ENCODE measurements around the gene CD300LG.

DNA sequence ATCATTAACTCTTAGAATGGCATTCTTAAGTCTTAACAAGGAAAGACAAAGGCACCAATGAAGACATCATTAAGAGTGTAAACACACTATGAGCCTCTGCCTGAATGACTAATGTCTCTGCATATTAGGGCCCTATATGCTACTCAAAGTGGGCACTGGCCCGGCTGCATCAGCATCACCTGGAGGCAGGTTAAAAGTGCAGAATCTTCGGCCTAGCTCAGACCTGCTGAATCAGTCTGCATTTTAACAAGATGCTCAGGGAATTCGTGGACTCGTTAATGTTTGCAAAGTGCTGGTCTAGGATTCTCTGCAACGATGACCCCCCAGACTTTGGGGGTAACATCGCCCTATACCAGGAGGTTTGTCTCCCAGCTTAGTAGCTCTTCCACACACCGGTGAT, 20.8 kb upstream of the CD300LG start:
- TF ChIP-seq RARB (CRISPR knock-in tag; IDR thresholded peaks at IDR 0.05) = no peak
- no peak for TF ChIP-seq CSDC2 (CRISPR knock-in tag; IDR thresholded peaks at IDR 0.05)
- no peak for TF ChIP-seq TOX (CRISPR knock-in tag; IDR thresholded peaks at IDR 0.05; ENCODE audit: borderline replicate concordance)
- TF ChIP-seq, protein P1, sequence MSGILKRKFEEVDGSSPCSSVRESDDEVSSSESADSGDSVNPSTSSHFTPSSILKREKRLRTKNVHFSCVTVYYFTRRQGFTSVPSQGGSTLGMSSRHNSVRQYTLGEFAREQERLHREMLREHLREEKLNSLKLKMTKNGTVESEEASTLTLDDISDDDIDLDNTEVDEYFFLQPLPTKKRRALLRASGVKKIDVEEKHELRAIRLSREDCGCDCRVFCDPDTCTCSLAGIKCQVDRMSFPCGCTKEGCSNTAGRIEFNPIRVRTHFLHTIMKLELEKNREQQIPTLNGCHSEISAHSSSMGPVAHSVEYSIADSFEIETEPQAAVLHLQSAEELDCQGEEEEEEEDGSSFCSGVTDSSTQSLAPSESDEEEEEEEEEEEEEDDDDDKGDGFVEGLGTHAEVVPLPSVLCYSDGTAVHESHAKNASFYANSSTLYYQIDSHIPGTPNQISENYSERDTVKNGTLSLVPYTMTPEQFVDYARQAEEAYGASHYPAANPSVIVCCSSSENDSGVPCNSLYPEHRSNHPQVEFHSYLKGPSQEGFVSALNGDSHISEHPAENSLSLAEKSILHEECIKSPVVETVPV (CRISPR knock-in tag; IDR thresholded peaks at IDR 0.05) = no peak
- TF ChIP-seq ISL1 (CRISPR knock-in tag; IDR thresholded peaks at IDR 0.05) = no peak
- no peak for TF ChIP-seq ZFP30 (CRISPR knock-in tag; IDR thresholded peaks at IDR 0.05)
- TF ChIP-seq ARNTL (CRISPR knock-in tag; IDR thresholded peaks at IDR 0.05; ENCODE audit: borderline replicate concordance, low read depth) = no peak
- TF ChIP-seq SNAI2 (CRISPR knock-in tag; IDR thresholded peaks at IDR 0.05) = no peak
- TF ChIP-seq ESRRG (CRISPR knock-in tag; IDR thresholded peaks at IDR 0.05) = no peak
- TF ChIP-seq, protein P2, sequence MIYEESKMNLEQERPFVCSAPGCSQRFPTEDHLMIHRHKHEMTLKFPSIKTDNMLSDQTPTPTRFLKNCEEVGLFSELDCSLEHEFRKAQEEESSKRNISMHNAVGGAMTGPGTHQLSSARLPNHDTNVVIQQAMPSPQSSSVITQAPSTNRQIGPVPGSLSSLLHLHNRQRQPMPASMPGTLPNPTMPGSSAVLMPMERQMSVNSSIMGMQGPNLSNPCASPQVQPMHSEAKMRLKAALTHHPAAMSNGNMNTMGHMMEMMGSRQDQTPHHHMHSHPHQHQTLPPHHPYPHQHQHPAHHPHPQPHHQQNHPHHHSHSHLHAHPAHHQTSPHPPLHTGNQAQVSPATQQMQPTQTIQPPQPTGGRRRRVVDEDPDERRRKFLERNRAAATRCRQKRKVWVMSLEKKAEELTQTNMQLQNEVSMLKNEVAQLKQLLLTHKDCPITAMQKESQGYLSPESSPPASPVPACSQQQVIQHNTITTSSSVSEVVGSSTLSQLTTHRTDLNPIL (CRISPR knock-in tag; IDR thresholded peaks at IDR 0.05; ENCODE audit: low read depth) = no peak

Data from SK-N-SH treated with all-trans-retinoic acid at 6 μM for 48 hours (cell line).